Ovary (tissue), 3 donors: Measurements from ENCODE around the gene ALDOB.

Source experiments
- EP300 ChIP-seq: sonication (generic); formaldehyde crosslinking; IDR thresholded peaks from one replicate; pipeline ENCODE4 v1.6.1; 2017; ENCODE audit warnings: antibody characterized with exemption
- POLR2A ChIP-seq: fragments of 450-650 bp; IDR thresholded peaks from one replicate; pipeline ENCODE4 v1.6.1; 2017; ENCODE audit warnings: antibody characterized with exemption, mild to moderate bottlenecking, moderate library complexity
- TF ChIP-seq, protein P1 (sequence below), 3 donors: fragments of 450-650 bp in 2 of 3; fragments of 200-600 bp in 1 of 3; IDR thresholded peaks; one replicate each; pipeline versions ENCODE4 v1.5.1 to v1.8.0; 2016 to 2022; ENCODE audit warnings: antibody characterized with exemption in 3 of 3, mild to moderate bottlenecking in 1 of 3
- donor health status: DM: no; HTN: no; CAD: no.

DNA sequence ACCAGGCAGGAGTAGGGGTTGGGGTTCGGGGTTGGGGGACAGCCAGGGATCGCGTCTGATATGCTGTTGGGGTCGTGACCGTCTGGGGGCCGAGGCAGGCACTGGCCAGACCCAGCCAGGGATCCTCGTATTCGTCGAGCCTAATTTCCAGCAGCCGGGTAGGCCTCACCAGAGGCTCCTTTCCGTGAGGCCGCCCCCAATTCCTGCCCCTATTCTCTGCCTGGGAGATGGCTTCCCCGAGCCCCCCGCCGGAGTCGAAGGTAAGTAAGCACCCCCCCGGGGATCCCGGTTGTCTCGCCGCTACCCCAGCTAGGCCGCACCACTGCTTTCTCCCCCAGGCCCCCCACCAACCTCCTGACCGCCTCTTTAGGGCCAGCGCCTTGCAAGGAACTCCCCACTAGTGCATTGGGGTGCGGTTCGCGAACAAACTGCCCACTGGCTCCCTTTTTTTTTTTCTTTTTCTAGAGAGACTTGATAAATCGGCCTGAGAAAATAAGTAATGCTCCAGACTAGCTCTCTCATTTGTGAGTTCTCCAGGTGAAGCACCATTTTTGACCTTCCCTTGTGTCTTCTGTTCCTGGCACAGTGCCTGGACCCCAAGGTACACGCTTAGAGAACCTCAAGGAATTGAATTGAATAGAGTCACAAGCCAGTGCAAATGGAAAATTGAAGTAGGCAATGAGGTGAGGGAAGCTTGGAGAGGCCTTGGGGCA is 36.5 kb downstream of the ALDOB start:
- TF ChIP-seq, protein P1, sequence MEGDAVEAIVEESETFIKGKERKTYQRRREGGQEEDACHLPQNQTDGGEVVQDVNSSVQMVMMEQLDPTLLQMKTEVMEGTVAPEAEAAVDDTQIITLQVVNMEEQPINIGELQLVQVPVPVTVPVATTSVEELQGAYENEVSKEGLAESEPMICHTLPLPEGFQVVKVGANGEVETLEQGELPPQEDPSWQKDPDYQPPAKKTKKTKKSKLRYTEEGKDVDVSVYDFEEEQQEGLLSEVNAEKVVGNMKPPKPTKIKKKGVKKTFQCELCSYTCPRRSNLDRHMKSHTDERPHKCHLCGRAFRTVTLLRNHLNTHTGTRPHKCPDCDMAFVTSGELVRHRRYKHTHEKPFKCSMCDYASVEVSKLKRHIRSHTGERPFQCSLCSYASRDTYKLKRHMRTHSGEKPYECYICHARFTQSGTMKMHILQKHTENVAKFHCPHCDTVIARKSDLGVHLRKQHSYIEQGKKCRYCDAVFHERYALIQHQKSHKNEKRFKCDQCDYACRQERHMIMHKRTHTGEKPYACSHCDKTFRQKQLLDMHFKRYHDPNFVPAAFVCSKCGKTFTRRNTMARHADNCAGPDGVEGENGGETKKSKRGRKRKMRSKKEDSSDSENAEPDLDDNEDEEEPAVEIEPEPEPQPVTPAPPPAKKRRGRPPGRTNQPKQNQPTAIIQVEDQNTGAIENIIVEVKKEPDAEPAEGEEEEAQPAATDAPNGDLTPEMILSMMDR (IDR thresholded peaks at IDR 0.05) = no peak
- no peak for TF ChIP-seq POLR2A
- no peak for TF ChIP-seq EP300
